ENCODE data around the gene CORO2B.

CORO2B gene

DNA sequence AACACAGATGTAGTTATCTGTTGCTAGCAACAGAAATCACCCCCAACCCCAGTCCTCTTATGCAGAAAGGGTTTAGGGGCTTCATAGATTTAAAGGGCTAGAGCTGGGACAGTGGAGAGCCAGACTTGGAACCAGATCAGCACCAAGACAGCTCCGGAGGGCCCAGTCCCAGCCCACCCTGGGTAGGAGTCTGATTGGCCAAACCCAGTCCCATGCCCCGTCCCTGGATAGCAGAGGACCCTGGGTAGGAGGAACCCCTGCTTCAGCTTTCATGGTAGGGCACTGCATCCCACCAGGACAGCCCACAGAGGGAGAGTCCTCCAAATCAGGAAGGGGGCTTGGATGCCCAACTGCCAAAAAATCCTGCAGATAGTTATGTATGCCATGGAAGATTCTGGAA lies 103.0 kb downstream of the CORO2B start:
- DNase-seq = no peak

DNA sequence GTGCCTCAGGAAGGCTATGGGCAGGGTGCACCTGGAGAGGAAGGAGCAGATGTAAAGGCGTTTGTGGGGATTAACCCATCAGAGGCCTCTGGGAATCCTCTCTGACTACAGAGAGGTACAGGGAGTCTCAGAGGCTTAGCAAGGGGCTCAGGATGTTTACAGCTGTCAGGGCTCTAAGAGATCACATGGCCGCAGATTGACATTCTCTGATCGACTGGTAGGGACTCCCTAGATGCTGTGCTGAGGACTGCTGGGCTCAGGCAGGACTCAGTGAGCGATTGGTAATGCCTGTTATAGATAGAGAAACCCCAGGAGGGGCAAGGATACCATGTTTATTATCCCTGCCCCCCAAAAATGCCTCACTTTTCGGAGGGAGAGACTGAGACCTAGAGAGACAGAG lies 103.5 kb downstream of the CORO2B start:
- DNase-seq = no peak

DNA sequence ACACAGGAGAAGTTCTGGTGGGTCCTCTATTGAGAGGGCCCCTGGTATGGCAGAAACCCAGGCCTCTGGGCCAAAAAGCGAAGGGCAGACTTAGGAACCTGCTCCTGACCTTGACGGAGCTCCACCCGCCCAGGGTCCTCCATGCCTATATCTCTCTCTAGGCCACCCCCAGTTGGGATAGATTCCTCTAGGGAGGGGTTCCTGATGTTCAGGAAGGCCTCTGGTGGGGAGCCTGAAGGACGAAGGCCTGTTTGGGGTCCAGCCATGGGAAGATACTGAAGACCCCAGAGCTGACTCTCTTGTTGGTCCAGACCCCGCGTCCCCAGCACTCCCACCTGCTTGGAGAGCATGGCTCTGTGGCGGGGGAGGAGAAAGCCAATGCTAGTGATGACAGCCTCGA lies 104.2 kb downstream of the CORO2B start:
- no peak for DNase-seq

DNA sequence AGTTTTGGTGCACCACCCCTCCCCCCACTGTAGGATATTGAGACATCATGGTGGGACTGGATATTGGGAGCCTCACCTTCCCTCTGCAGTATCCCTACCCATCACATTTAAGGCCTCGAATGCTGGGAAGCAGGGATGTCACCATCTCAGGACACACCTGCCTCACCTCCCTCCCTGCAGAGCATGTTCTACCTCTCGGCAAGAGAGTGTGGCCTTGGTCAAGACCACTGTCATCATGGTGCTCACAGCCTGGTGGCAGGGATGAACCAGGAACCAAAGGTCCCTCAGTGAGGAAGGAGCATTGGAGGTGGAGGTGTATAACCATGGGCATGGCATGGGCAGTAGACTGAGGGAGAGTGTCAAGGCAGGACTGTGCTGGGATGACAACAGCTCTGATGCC lies 104.8 kb downstream of the CORO2B start:
- no peak for DNase-seq

DNA sequence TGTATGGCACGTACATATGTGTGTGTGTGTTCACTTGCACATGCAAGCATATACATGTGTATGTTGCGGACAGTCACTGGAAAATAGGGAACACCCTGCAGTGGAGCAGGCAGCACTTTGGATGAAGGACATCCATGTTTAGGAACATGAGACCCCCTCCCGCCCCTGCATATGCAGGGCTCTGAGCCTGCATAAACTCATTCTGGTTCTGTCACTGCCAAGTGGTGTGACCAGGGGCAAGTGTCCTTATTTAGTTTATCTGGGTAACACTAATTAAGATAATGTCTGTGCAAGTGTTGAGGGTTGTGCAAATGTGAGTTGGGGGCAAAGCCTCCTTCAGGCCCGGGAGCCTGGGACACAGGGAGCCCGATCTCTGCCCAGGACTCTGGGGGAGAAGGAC lies 105.7 kb downstream of the CORO2B start:
- no peak for DNase-seq

DNA sequence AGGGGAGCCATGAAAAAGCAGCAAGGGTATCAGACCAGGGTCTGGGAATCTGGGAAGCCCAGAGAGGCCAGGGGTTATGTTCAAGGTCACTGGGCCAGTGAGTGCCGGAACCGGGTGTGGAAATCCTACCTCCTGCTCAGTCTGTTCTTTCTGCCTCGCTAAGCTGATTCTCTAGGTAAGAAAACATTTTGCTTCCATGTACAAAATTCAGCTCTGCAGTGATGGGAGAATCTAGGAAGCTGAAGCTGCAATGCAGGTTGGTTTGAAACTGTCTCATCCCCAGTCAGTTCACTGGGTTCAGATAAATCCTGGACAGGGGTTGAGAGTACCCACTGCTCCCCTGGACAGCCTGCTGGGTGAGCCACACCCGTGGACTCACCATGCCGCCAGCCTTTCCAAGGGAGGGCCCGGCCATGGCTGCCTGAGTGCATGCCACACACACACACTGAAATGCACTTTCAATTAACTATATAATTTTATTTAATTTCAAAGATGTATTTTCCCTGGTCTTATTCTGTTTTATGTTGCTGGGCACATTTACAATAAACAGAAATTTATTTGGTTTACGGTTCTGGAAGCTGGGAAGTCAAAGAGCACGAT lies 108.4 kb downstream of the CORO2B start:
- no peak for DNase-seq

DNA sequence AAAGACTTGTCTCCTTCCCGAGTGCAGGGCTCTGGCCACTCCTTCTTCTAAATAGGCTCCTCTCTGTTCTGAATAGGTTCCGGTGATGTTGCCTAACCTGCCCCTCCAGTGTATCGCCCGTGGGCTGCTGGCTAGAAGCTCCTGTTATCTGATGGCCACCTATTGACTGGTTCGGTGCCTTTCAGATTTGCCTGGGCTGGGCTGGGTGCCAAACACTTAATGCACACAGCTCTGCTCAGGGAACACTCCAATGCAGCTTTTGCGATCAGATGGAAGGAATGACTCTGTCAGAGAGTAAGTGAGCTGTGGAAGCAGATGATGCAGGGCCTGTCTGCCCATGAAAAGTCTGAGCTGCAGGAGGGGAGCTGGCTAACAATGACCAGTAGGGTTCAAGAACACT lies 112.9 kb downstream of the CORO2B start:
- no peak for DNase-seq

DNA sequence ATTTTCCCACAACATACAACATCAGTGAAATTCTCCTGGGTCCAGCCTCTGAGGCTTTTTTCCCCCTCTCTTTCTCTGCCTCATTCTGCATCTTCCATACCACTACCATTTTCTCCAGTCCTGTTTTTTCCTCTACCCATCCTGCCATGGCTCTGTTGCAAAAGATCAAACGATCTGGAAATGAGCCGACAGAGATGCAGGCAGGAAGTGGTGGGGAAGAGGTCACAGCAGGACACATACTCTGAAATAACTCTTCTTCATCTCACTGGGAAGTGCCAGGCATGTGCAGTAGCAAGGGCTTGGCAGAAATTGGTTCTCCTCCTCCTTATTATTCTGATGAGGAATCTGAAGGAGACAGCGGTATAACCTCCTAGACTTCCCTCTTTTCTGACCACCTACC lies 114.3 kb downstream of the CORO2B start:
- DNase-seq = no peak

DNA sequence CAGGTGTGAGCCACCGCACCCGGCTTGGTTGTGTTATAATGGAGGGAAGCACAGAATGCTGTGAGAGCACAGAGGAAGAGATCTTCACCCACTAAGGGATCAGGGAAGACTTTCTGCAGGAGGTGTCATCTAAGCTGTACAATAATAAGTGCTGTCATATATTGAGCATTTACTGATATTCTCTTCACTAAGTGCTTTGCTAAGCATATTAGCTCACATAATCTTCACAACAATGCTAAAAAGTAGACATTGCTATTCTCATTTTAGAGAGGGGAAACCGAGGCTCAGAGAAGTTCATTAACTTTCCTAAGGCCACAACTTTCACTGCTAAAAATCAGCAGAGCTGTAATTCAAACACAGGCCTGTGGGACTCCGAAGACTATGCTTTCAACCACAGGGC lies 115.3 kb downstream of the CORO2B start:
- DNase-seq = no peak

DNA sequence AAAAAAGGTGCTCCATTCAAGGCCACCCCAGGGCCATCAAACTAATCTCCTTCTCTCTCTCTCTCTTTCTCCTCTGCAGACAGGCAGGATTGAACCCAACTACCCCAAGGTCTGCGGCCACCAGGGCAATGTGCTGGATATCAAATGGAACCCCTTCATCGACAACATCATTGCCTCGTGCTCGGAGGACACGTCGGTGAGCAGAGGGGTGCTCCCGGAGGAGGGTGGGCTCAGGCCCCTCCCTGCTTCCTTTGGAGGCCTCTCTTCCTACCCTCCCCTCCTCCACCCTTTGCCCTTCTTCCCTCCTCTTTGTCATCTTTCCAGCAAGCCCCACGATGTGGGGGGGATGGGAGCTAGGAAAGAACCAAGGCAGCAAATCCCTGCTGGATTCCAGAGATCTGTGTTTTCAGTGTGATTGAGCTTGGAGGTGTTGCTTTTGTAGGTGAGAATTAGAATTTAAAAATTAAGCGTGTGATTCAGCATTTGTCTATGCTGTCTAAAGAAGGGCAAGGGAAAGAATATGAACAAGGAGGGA lies 116.3 kb downstream of the CORO2B start:
- no peak for DNase-seq

DNA sequence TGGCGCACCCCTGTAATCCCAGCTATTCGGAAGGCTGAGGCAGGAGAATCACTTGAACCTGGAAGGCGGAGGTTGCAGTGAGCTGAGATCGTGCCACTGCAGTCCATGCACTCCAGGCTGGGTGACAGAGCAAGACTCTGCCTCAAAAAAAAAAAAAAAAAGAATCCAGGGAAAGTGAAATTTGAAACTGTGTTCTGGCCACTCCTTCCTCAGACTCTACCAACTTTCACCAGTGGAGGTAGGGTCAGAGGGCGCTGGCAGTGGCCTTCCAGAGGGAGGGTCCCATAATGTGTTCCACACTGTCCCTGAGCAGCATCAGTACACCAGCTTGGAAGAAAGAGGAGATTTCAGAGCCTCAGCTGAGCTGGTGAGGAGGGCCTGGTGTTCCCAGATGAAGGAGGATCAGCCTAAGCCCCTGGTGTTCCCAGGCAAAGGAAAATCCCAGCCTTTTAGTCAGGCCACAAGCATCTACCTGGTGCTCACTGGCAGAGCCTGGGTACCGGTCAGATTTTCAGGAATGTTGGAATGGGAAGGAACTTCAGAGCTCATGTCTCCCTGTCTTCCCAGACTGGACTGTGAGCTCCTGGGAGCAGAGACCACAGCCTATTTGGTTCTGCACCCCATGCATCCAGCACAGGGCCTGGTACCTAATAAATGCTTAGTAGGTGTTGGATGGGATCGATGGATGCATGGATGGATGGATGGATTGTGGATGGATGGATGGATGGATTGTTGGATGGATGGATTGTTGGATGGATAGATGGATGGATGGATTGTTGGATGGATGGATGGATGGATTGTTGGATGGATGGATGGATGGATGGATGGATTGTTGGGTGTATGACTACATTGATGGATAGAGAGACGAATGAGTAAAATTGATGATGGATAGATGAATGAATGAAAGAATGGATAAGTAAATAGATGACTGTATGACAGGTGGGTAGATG lies 117.9 kb downstream of the CORO2B start:
- no peak for DNase-seq

DNA sequence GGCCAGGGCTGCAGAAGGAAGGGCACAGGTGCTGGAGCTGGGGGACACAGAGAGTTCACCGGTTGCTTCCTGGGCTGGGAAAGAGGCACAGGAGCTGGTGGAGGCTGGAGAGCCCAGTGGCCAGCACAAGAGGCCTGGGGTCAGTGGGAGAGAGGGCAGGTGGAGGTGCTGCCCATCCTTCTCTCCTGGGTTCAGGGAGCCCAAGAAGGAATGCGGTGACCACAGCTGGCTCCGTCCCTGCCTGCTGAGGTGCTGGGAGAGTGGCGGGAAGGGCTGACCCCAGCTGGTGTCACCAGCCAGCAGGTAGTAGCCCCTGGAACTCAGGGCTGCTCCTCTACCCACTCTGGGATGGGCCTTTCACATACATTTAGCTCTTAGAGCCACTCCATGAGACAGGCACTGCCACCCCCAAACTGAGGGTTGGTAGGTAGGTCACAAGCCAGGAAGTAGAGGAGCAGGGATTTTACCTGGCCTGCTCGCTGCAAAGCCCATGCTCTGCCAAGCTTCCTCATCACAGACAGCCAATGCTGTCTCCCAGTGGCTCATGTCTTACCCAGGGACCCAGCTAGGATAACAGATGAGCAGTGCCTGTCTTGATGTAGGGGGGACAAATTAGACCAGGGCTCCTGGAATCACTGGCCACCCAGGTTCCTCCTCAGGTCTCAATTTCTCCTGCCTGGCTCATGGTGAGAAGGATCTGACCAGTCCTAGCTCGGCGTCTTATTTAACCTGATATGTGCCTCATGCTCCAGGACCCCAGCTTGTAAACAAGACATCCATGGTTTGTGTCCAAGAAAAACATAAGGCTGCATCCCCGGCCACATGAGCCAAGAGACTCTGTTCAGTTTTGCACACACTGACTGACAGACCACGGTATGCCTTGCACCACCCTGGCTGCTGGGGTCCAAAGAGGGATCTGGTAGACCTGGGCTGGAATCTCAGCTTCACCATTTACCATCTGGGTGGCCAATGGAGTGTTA lies 119.2 kb downstream of the CORO2B start:
- DNase-seq = no peak

DNA sequence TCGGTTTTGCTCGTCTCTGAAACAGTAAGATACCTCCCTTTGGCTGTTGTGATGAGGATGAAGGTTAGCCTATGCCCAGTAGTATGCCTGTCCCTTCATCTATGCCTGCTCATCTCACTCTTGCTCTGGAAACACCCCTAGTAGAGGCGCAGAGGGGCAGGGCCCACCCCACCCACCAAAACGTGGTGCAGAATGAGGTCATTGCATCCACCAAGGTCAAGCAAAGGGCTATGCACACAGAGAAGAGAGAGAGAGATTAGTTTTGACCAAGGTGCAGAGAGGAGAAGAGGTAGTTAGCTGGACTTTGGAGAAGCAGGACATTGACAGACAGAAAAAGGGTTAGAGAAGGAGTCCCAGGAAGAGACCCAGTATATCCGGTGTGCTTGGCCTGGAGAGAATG lies 119.9 kb downstream of the CORO2B start:
- DNase-seq = no peak

DNA sequence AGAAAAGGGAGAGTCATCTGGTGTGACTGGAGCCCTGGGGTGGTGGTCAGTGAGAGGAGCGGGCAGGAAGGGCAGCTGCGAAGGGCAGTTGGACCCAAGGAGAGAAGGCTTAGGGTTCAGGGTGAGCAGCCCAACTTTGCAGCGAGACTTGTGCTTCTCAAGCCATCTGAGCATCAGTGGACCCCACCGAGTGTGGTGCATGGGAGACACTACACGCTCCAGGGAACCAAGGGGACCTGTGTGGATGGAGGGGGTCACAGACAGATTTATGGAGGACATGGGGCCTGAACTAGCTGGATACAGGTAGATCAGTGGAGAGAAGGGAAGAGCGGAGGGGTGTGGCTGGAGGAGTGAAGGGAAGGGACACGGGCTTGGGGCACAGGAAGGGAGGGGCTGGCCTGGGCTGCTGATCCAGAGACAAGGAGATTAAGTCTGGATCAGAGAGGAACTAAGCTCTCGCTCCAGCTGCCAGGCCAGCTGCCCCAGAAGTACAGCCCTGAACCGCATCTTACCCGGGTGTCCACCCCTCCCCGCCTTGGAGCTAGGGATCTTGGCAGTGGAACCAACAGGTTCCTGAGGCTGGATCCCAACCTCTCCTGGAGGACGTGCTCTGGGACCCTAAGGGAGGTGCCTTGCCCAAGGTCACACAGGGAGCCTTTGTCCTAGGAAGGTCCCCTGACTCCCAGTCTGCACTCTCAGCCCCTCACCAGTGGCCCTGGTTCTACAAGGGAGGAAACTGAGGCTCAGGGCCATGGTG lies 120.5 kb downstream of the CORO2B start:
- no peak for DNase-seq

DNA sequence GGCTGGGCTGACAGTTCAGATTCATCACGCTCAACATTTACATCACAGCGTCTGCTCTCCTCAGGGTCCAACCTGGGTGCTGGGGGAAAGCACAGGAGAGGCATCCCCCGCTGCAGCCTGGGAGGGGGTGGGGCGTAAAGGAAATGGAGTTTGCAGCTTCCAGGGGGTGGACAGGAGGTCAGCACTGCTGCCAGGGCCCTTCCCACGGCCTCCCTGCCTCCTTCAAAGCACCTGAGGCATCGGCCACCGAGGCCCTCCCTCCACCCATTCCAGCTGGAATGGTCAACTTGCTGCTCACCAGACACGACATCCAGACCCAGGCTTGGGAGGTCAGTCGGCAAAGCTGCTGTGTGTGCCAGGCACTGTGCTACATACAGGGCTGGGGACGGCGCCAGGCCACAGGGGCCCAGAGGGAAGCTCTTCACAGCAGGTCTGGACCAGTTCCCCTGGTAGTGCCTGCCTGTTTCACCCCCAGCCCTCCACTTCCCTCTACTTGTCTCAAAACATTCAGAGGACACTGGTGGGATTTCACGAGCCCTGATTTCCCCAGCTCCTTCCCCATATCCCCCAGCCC lies 121.2 kb downstream of the CORO2B start:
- no peak for DNase-seq

DNA sequence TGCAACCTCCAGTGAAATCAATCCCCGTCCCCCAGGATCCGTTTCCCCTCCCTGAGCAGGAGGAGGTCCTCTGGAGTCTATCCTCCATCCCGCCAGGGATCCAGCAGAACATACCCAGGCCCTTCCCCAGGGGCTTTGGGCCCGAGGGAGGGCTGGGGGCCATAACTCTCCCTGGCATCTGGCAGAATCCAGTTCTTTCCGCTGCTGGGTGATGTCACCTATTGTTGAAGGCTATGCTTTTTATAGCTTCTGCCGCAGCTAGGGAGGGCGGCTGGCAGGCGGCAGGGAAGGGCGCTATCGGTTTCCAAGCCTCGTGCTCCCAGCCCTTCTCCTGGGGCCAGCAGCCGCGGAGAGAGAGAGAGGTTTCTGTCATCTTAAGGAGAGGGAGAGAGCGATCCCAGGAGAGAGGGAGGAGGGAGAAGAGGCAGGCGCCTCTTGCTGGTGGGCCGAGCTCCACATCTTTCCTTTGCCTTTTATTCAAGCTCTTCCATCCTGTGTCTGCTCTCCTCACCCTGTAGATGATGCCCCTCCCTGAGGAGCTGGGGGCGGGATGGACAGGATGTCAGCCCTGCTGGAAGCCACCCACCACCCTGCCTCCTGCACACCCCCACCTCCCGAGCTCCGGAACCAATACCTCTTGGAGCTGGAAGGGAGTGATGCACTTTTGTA lies 121.8 kb downstream of the CORO2B start:
- DNase-seq = no peak

DNA sequence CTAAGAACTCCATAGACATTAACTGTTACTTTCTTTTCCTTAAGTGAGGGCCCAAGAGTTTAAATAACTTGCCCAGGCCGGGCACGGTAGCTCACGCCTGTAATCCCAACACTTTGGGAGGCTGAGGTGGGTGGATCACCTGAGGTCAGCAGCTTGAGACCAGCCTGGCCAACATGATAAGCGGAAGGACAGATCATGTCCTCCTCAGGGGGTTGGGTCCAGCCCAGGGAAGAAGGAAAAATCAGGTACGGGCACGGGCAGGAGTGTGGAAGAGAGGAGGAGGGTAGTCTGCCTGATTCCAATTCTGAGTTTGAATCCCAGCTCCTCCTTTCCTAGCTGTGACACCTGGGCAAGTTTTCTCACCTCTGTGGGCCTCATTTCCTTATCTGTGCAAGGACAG lies 123.1 kb downstream of the CORO2B start:
- no peak for DNase-seq

DNA sequence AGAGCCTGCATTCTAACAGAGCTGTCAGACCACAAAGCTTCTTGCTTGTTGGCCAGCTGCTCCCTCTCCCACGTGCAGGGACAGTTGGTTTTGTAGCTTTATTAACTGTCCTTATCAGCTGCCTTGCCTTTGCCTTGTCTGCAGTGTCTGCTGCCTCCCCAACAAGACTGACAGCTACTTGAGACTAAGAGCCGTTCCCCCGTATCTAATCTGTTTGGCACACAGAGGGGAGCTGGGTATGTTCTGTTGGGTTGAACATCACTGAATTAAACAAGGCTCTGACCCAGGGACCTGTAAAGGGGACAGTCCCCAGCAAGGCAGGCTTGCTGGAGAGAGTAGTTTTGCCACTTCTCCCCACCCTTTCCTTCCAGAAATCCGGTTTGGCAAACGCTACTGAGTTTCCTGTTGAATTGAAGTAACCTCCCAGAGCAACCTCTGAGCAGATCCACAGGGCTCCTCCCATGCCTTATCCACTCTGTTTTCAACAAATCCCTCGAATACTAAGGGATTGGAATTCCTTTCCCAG lies 125.8 kb downstream of the CORO2B start:
- no peak for DNase-seq

DNA sequence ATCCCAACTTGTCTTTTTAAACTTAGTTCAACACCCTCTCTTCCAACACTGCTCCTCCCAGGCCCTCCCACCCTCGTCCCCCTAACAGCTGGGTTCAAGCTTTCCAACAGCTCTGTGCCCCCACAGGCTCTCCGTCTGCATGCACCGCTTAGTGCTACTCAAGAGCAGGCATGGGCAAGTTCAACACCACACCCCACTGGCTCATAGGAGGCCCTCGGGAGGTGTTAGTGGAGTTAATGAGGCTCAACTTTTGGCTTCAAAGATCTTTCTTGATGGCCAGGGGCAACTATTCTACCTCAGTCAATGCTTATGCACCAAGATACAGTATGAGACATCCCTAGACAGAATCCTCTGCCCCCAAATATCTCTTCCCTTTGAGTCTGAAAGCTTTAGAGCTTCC lies 127.5 kb downstream of the CORO2B start:
- no peak for DNase-seq

DNA sequence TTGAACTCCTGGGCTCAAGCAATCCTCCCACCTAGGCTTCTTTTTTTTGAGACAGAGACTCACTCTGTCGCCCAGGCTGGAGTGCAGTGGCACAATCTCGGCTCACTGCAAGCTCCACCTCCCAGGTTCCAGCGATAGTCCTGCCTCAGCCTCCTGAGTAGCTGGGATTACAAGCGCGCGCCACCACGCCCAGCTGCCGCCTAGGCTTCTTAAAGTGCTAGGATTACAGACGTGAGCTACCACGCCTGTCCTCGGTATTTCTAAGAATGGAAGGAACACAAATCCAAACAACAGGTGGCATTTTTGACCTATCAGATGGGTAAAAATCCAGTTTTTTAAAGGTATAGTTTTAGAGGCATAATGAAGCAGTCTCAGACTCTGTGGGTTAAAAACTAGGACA lies 128.1 kb downstream of the CORO2B start:
- no peak for DNase-seq

DNA sequence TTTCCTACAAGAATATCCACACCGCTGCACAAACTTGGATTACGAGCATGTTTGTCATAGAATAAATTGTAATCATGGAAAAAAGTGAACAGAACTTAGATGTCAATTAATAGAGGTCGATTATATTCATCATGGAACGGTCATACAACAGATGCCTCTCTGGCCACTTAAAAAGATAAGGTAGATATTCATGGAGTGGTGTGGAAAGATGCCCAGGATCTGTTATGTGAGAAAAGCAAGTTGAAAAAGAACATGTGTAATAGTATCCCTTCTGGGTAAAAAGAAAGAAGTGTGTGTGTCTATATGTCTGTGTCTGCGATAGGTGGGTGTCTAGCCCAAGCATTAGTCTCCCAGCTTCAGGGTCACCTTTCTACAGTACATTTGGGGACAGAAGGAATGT lies 128.6 kb downstream of the CORO2B start:
- no peak for DNase-seq
